Stomach (tissue), 9 donors: ENCODE data around the gene HDAC10. TPM values are rescaled to one million over a fixed set of nuclear protein-coding genes. Genes with fewer than 3 reads are reported as not detected.
A peak's percentile ranks its signal among the peaks of the same experiment; 100 is the strongest.

Experiments used
- DNase-seq, 2 donors: peaks; one replicate each; pipeline versions ENCODE4 v3.0.0 to v3.0.0-alpha.2; 2013 to 2019
- H3K27ac ChIP-seq, 5 donors: fragments of 200-600 bp in 4 of 5; sonication (generic) in 4 of 5; one replicate each; pipeline ENCODE4 v1.5.1; 2013 to 2019; ENCODE audit warnings: mild to moderate bottlenecking in 1 of 5, moderate library complexity in 1 of 5
- H3K27me3 ChIP-seq, 3 donors: fragments of 200-600 bp; sonication (generic); one replicate each; pipeline ENCODE4 v1.5.1; 2017 to 2019; ENCODE audit warnings: mixed run types in 1 of 3
- H3K36me3 ChIP-seq, 4 donors: fragments of 200-600 bp; sonication (generic); 1 replicate in 3 of 4; 2 replicates in 1 of 4; pipeline ENCODE4 v1.5.1; 2016 to 2019
- H3K4me1 ChIP-seq, 4 donors: fragments of 200-600 bp; sonication (generic); one replicate each; pipeline ENCODE4 v1.5.1; 2016 to 2019
- H3K4me3 ChIP-seq, 4 donors: fragments of 200-600 bp; sonication (generic) in 3 of 4; one replicate each; pipeline ENCODE4 v1.5.1; 2016 to 2019; ENCODE audit warnings: mild to moderate bottlenecking in 1 of 4
- H3K9me3 ChIP-seq, 4 donors: fragments of 200-600 bp; sonication (generic); one replicate each; pipeline ENCODE4 v1.5.1; 2016 to 2019
- CTCF ChIP-seq, 7 experiments: fragments of 450-650 bp in 4 of 7; fragments of 200-600 bp in 3 of 7; sonication (generic) in 3 of 7; IDR thresholded peaks; one replicate each; pipeline ENCODE4 v1.5.1; 2016 to 2019; ENCODE audit warnings: antibody characterized with exemption in 7 of 7, control low read depth in 2 of 7, mild to moderate bottlenecking in 1 of 7
- EP300 ChIP-seq: sonication (generic); formaldehyde crosslinking; IDR thresholded peaks from one replicate; pipeline ENCODE4 v1.6.1; 2017; ENCODE audit warnings: antibody characterized with exemption
- POLR2A ChIP-seq, 4 donors: fragments of 450-650 bp; IDR thresholded peaks; one replicate each; pipeline ENCODE4 v1.6.1; 2016; ENCODE audit warnings: antibody characterized with exemption in 4 of 4, control low read depth in 2 of 4, mild to moderate bottlenecking in 1 of 4, moderate library complexity in 1 of 4
- POLR2AphosphoS5 ChIP-seq, 3 donors: sonication (generic); formaldehyde crosslinking; IDR thresholded peaks; one replicate each; pipeline ENCODE4 v1.6.1; 2016; ENCODE audit warnings: antibody characterized with exemption in 3 of 3
- WGBS, 5 donors: extraction: QIAGEN DNeasy Blood & Tissue Kit in 3 of 5; methylation state at CpG; one replicate each; pipeline versions ENCODE4 v1.1.5 to v1.1.7; 2013 to 2018; 5-methylcytosine and 5-hydroxymethylcytosine counted together
- intact Hi-C: fragments of 100-400 bp; cut with DNase I; formaldehyde crosslinking; loops from one replicate; pipeline ENCODE4 v1.15.1; 2023; ENCODE audit warnings: low total_unique reads
- polyA plus RNA-seq, 3 donors: library from polyadenylated mRNA; stranded (reverse); fragments of 200-250 nt; gene quantifications; one replicate each; pipeline ENCODE4 v1.2.3, GENCODE V29; 2013
- total RNA-seq, 5 donors: library from RNA; depleted of rRNA; stranded (reverse); fragments of >200 nt; gene quantifications; one replicate each; pipeline versions ENCODE4 v1.1.0 to v1.2.3, GENCODE V29; 2014 to 2016
- donor health status: healthy with polysubstance abuse.
- donor health status: Bipolar disorder and iron deficiency.
- donor health status: healthy.

The HDAC10 gene
- total and polyA plus RNA-seq, 8 donors = 15.4 to 156 (median 41.8) TPM

- Histone ChIP-seq H3K36me3 (peaks cover 11 to 27% (median 17%) of the 10 kb centered on the region in 4 donors), H3K4me3 (peak overlapping the region; percentile 83 to 97 (median 92)), H3K4me1 (peaks cover 57 to 92% (median 90%) of the 10 kb centered on the region in 4 donors), H3K27me3 (no peaks in the 10 kb centered on the region), H3K9me3 (no peaks in the 10 kb centered on the region), H3K27ac (peak overlapping the region; percentile 93 to 97 (median 96))
- intact Hi-C loops = no loop called here
- DNase-seq = no peak
- WGBS, 5 donors = 12 to 54% (median 21%) methylated on average over 11 to 52 of the region's 53 CpGs
- TF ChIP-seq POLR2AphosphoS5 (IDR thresholded peaks at IDR 0.05) (no peak), EP300 (no peak), POLR2A (IDR thresholded peaks at IDR 0.05) (no peak), CTCF (IDR thresholded peaks at IDR 0.05) (no peak)
These were observed 5.6 kb downstream of the HDAC10 start for GRCh38 chr22:50245214-50246072.

DNA sequence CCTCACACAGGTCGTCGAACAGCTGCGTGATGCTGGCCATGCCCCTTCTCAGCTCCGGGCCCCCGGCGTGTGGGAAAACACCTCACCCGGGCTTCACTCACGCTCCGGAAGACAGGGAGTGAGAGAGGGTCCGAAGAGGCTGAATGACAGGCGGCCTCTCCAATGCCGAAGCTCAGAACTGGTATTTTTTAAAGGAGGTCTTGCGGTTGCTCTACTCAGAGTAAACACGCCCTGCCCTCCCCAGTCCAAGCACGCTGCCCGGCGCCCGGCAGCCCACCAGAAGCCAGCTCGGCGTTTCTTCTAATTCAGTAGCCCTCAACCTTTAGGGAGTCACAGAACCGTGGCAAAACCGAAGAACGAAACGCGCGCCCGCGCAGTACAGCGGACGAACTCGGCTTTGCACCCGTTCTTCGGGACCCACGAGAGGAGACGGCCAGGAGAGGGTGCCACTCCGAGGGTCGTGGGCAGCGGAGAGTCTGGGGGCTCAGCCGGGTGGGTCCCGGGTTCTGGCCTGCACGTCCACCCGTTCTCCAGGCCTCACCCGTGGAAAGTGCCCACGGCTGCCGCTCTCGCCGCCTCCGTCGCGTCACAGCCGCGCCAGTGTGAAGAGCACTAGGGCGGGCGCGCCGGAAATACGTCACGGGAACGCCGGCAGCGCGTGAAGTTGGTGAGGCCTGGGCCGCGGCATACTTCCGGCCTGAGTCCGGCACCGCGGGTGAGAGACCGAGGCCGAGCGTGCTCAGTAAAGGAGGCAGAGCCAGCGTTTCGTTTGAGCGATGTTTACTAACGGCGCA lies 6.4 kb downstream of the HDAC10 start, which contains the start of gene TUBGCP6:
TSS of gene TUBGCP6 (minus strand) at position 604 of the 794 bp plus-strand sequence. CDS start at position 40, 564 bp downstream.
- no peaks in the 10 kb centered on the region for H3K27me3 ChIP-seq
- H3K4me3 ChIP-seq = peak within 1 kb of the TSS; percentile 83 to 97 (median 92)
- H3K27ac ChIP-seq = peak within 1 kb of the TSS; percentile 93 to 97 (median 96)
- H3K4me1 ChIP-seq = peaks cover 49 to 90% (median 83%) of the 10 kb centered on the region in 4 donors
- peaks cover 15 to 35% (median 25%) of the 10 kb centered on the region in 4 donors for H3K36me3 ChIP-seq
- WGBS, 5 donors = 0 to 1% (median 0%) methylated on average over 23 to 76 of the region's 76 CpGs
- no peaks in the 10 kb centered on the region for H3K9me3 ChIP-seq
- TF ChIP-seq POLR2A (IDR thresholded peaks at IDR 0.05) (peak in 2 of 4 donors; percentile 19 to 54), CTCF (IDR thresholded peaks at IDR 0.05) (peak in 2 of 7 experiments; percentile 15 to 54), EP300 (no peak), POLR2AphosphoS5 (IDR thresholded peaks at IDR 0.05) (peak; percentile 92 to 99 (median 97))
- DNase-seq = peak; percentile 97 to 99
- intact Hi-C loops = no loop called here

DNA sequence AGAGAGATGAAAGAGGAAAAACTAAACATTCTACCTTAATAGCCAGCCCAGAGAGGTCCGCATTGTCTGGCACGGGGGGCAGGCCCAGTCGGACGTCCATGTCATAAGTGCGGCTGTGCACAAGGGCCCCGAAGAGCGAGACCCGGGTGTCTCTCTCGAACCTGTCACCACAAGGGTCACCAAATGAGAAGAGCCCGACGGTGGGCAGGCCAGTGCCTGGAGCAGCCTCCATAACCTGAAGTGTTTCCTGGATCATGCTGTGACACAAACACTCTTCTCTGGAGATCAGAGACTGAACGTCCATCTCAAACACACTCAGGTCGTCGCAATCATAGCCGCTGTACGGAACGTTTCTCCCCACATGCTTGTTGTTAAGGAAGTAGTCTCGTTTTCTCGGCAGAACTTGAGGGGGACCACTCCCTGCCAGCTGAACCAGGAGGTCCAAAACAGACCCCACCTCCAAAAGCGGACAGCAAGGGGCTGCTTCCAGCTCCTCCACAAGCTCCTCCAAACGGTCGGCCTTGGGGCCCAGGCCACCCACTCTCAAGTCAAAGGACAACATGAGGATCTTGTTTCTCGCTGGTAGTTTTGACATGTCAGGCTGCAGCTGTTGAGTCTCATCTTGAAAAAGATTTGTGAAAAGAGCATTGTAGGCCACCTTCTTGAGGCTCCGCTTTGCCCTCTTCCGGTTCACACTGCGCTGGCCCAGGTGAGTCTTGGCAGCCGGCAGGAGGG lies 7.2 kb downstream of the HDAC10 start:
- peaks cover 45 to 85% (median 76%) of the 10 kb centered on the region in 4 donors for H3K4me1 ChIP-seq
- intact Hi-C loops = no loop called here

More for the DNA sequence above, 7.2 kb downstream of the HDAC10 start:
- no peak for DNase-seq
- Histone ChIP-seq H3K9me3 (no peaks in the 10 kb centered on the region), H3K27ac (peak overlapping the region; percentile 93 to 97 (median 96)), H3K27me3 (no peaks in the 10 kb centered on the region), H3K4me3 (peak overlapping the region; percentile 83 to 97 (median 92)), H3K36me3 (peaks cover 19 to 43% (median 33%) of the 10 kb centered on the region in 4 donors)
- TF ChIP-seq POLR2AphosphoS5 (IDR thresholded peaks at IDR 0.05) (no peak), EP300 (no peak), POLR2A (IDR thresholded peaks at IDR 0.05) (no peak), CTCF (IDR thresholded peaks at IDR 0.05) (no peak)
- WGBS, 5 donors = 9 to 17% (median 14%) methylated on average over 26 to 27 of the region's 27 CpGs
